ENCODE data around the gene IL17REL. TPM values are rescaled to one million over a fixed set of nuclear protein-coding genes. Genes with fewer than 3 reads are reported as not detected.

IL17REL gene
- total and polyA plus RNA-seq, 2 of the 13 experiments (the other 11 are each of a cell fraction or from before 2014, with no cell fraction given): not detected

GRCh38 chr22:50030297-50031188 is 18.0 kb upstream of the IL17REL start (continued):
- TF ChIP-seq ZSCAN20 (CRISPR knock-in tag; IDR thresholded peaks at IDR 0.05; ENCODE audit: borderline replicate concordance) (no peak), ZNF33A (CRISPR knock-in tag; IDR thresholded peaks at IDR 0.05; ENCODE audit: borderline replicate concordance) (no peak), DZIP1 (CRISPR knock-in tag; IDR thresholded peaks at IDR 0.05) (no peak), ZIK1 (CRISPR knock-in tag; IDR thresholded peaks at IDR 0.05; ENCODE audit: borderline replicate concordance, low read depth) (no peak), KDM5B (CRISPR knock-in tag; IDR thresholded peaks at IDR 0.05; ENCODE audit: borderline replicate concordance) (no peak), TCF7L2 (IDR thresholded peaks at IDR 0.05; ENCODE audit: low read depth, low read length) (no peak), PATZ1 (CRISPR knock-in tag; IDR thresholded peaks at IDR 0.05) (peak; percentile 83), ZNF839 (CRISPR knock-in tag; IDR thresholded peaks at IDR 0.05; ENCODE audit: borderline replicate concordance) (no peak), GPN1 (CRISPR knock-in tag; IDR thresholded peaks at IDR 0.05; ENCODE audit: borderline replicate concordance) (no peak), ZNF562 (CRISPR knock-in tag; IDR thresholded peaks at IDR 0.05; ENCODE audit: borderline replicate concordance) (no peak), THRA (CRISPR knock-in tag; IDR thresholded peaks at IDR 0.05; ENCODE audit: borderline replicate concordance) (0 out of 2 replicates have a peak, but pooled peaks have one; percentile 25), SCMH1 (CRISPR knock-in tag; IDR thresholded peaks at IDR 0.05; ENCODE audit: borderline replicate concordance) (no peak), HCFC1 (IDR thresholded peaks at IDR 0.05; ENCODE audit: low read depth, low read length) (no peak), ARNT2 (CRISPR knock-in tag; IDR thresholded peaks at IDR 0.05; ENCODE audit: low read depth) (peak; percentile 76), SMC3 (IDR thresholded peaks at IDR 0.05; ENCODE audit: low read length) (peak; percentile 75; the same call in 1 of the 2 replicates), NCOA5 (CRISPR knock-in tag; IDR thresholded peaks at IDR 0.05) (no peak), ETV5 (CRISPR knock-in tag; IDR thresholded peaks at IDR 0.05; ENCODE audit: borderline replicate concordance) (peak; percentile 40; the same call in 1 of the 2 replicates), CAMTA2 (CRISPR knock-in tag; IDR thresholded peaks at IDR 0.05; ENCODE audit: borderline replicate concordance) (no peak), ZNF775 (CRISPR knock-in tag; IDR thresholded peaks at IDR 0.05; ENCODE audit: borderline replicate concordance) (no peak), JUN (CRISPR knock-in tag; IDR thresholded peaks at IDR 0.05) (no peak), RORA (CRISPR knock-in tag; IDR thresholded peaks at IDR 0.05) (no peak), SP2 (CRISPR knock-in tag; IDR thresholded peaks at IDR 0.05) (no peak), ZNF577 (CRISPR knock-in tag; IDR thresholded peaks at IDR 0.05; ENCODE audit: borderline replicate concordance, low read depth) (no peak), MIER2 (CRISPR knock-in tag; IDR thresholded peaks at IDR 0.05) (no peak)

Data from HepG2 (cell line).